B cell (primary cell): ENCODE results near the gene GRM8.

Experiments used
- CTCF ChIP-seq: fragments of 200-600 bp; IDR thresholded peaks from one replicate; pipeline ENCODE4 v1.8.0; 2022; ENCODE audit warnings: antibody characterized with exemption, mild to moderate bottlenecking
- EZH2 ChIP-seq: IDR thresholded peaks from 2 replicates; pipeline ENCODE4 v1.6.1; 2012; ENCODE audit warnings: borderline replicate concordance, low read depth, mild to moderate bottlenecking, moderate library complexity, low read length; ENCODE audit not compliant: insufficient read depth, poor library complexity, severe bottlenecking

GRCh38 chr7:126696256-126697038 lies 556.3 kb downstream of the GRM8 start:
- TF ChIP-seq CTCF (no peak), EZH2 (no peak)
